ENCODE data around the gene ASTN2.

ASTN2 gene

GRCh38 chr9:116497095-116497890 is 917.6 kb downstream of the ASTN2 start:
- no peak for DNase-seq (ENCODE audit: low read depth in 1 of 2, low spot score in 1 of 2)

DNA sequence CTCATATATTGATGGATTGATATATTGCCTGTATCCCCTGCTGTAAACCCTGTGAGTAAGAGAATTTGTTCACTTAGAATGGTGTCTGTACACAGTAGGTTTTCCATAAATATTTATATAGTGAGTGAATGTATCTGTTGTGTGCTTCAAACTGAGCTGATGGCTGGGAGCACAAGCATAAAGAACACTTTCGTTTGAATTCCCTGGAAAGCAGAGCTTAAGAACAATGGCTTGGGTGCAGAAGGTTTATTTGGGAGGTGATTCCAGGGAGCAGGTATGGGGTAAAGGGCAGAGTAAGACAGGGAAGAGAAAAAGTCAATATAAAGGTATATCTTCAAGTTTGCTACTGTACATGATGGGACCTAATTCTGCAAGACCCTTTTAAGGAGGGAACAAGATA is 918.7 kb downstream of the ASTN2 start:
- no peak for DNase-seq (ENCODE audit: low read depth in 1 of 2, low spot score in 1 of 2)

GRCh38 chr9:116495725-116496124 is 919.1 kb downstream of the ASTN2 start:
- DNase-seq (ENCODE audit: low read depth in 1 of 2, low spot score in 1 of 2) = no peak

DNA sequence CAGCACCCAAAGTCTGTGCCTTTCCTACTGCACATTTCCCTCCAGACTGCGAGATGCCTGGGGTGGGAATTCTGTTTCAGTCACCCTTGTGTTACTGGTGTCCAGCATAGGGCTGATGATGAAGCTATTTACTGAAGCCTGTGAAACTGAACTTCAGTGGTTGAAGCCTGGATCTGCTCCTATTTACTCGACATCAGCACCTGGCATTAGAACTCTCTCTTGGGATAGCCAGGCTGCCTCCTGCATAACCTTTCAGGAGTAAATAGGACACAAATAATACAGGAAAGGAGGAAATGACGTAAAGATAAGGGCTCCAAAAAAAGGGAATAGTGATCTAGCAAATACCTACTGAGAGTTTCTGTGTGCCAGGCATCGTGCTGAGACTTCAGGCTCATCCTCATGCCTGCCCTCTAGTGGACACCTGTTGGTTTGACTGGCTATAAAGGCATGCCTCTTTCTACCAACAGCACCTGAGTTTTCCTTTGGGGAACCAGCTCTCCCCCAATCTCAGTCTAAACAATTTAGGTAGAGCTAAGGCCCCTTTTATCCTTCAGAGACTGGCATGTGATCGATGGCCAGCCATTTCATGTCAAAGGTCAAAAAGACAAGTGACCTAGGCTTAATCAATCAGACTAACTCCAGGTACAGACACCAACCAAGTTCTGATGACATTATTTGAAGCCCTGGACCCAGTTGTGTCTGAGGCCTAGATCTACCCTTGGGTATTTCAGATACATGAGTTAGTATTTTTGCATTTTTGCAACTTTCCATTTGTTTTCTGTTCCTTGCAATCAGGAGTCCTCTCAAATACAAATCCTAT is 919.8 kb downstream of the ASTN2 start:
- DNase-seq (ENCODE audit: low read depth in 1 of 2, low spot score in 1 of 2) = no peak

- DNase-seq (ENCODE audit: low read depth in 1 of 2, low spot score in 1 of 2) = no peak
Measured at GRCh38 chr9:116493183-116493860, 921.5 kb downstream of the ASTN2 start.

GRCh38 chr9:116491659-116492058 is 923.2 kb downstream of the ASTN2 start:
- DNase-seq (ENCODE audit: low read depth in 1 of 2, low spot score in 1 of 2) = no peak

DNA sequence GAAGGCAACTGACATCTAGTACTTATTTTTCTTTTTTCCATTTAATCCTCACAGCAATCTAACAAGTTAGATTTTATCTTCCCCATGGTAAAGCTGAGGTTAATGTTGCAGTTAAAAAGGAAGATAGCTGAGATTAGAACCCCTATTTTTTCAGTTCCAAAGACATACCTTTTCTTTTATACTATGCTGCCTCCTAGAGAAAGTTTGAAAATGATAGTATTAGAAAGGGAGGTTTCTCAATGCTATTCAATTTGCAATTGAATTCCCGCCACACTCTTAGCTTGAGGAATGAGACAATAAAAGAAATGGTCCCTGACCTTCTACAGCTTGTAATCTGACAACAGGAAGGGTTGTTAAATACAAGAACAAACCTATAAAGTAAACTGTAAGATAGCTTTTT is 923.6 kb downstream of the ASTN2 start:
- no peak for DNase-seq (ENCODE audit: low read depth in 1 of 2, low spot score in 1 of 2)

- no peak for DNase-seq (ENCODE audit: low read depth in 1 of 2, low spot score in 1 of 2)
Measured at GRCh38 chr9:116490321-116490720, 924.5 kb downstream of the ASTN2 start.

- DNase-seq (ENCODE audit: low read depth in 1 of 2, low spot score in 1 of 2) = no peak
Measured at GRCh38 chr9:116488373-116488772, 926.5 kb downstream of the ASTN2 start.

- no peak for DNase-seq (ENCODE audit: low read depth in 1 of 2, low spot score in 1 of 2)
Measured at GRCh38 chr9:116484492-116485061, 930.3 kb downstream of the ASTN2 start.

DNA sequence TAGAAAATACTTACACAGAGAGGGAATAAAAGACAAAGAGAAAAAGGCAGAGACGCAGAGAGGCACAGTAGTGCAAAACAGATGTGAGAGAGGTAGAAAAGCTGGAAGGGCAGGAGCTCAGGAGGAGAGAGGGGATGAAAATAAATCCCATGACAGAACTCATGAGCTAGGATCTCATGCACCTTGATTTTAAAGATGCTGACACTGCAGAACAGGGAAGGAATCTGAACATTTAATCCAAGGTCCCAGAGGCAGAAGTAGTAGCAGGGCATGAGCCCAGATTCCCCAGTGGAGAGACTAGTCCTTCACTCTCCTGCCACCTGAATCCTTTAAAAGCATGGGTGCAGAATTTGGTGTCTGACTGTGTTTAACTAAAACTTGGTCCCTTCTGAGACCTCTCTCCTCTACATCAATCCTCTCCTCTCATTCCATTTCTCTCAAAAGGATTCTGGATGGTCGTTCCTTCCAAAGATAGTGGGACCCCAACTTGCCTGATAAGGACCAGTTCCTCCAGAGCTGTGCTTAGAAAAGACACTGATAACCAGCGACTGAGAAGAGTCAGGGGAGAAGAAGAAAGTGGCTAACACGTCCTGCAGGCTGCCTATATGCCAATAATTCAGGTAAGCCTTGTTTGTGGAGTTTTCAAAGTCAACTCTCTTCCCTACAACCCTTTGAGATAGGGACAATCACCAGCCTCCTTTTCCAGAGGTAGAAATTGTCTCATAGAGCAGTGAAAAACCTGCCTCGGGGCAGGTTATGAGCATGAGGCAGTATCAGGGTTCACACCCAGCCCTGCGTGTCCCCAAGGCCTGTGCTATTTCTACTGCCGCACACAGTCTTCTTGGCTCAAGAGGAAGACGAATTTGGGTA is 931.0 kb downstream of the ASTN2 start:
- DNase-seq (ENCODE audit: low read depth in 1 of 2, low spot score in 1 of 2) = no peak

DNA sequence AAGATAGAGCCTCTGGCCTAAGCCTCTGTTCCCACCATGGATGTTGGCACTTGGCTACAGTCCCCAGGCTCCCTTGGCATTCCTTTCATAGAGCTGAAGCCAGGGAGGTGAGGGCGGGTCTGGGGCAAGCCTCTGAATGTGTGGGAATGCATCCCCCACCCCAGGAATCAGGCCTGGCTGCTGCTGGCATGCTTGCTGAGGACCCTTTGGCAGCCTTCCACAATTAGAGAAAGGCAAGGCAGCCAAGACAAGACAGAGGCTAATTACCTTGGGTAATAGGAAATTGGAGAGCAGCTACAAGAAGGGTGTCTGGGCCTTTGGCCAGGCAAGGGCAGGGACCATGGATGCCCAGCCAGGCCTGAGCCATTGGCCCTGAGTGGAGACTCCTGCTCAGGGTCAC is 932.1 kb downstream of the ASTN2 start:
- DNase-seq (ENCODE audit: low read depth in 1 of 2, low spot score in 1 of 2) = no peak

DNA sequence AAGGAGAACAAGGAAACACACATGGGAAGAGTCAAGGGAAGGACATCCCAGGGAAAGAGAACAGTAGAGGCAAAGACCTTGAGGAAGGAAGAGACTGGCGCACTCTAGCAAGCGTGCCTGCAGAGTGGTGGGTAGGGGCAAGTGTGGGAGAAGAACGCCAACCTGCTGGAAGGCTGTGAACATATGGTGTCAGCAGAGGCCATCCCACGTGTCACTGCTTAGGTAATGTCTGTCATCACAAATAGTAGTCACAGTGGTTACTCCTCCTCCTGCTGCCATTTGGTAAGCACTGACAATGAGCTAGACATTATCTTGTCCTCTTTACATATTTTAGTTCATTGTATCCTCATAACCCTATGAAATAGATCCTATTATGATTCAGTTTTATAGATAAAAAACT is 934.2 kb downstream of the ASTN2 start:
- no peak for DNase-seq (ENCODE audit: low read depth in 1 of 2, low spot score in 1 of 2)

GRCh38 chr9:116479967-116480366 is 934.9 kb downstream of the ASTN2 start:
- no peak for DNase-seq (ENCODE audit: low read depth in 1 of 2, low spot score in 1 of 2)

DNA sequence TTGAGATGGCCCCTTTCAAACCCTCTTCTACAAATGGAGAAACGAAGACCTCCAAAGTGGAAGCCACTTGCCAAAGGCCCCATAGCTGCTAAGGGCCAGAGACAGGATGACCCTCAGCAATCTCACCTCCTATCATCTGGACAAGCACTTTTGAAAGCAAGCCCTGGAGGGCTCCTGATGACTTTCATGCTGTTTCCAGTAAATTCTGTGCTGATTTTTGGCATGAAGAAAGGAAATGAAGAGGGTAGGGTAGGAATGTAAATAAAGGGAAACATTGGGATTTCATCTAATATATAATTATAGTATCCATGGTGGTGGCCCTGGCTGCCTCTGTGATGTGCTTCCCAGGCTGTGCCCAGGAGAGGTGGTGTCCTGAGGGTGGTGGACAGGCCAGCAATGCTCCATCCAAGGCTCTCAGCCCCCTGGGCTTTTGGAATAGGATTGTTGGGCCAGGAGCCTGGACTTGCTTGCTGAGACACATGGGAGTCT is 935.8 kb downstream of the ASTN2 start:
- DNase-seq (ENCODE audit: low read depth in 1 of 2, low spot score in 1 of 2) = no peak

DNA sequence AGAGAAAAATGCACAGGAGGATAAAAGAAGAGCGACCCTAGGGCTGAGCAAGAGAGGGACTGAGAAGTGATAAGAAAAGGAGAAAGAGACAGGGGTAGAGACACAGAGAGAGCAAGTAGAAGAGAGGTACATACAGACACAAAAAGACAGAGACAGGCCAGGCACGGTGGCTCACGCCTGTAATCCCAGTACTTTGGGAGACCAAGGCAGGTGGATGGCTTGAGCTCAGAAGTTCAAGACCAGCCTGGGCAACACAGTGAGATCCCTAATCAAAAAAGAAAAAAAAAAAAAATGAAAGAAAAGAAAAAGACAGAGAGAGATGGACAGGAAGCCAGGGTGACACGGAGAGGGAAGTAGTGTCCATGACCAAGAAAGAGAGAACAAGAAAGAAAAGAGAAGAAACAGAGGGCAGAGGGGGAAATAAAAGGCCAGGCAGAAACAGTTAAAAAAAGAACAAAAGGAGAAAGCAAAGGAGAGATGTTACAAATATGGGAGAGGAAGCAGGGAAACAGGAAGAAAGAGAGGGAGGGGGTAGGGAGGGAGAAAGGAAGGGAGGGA is 937.2 kb downstream of the ASTN2 start:
- DNase-seq (ENCODE audit: low read depth in 1 of 2, low spot score in 1 of 2) = no peak

GRCh38 chr9:116476935-116477381 is 937.9 kb downstream of the ASTN2 start:
- no peak for DNase-seq (ENCODE audit: low read depth in 1 of 2, low spot score in 1 of 2)

GRCh38 chr9:116476002-116476401 is 938.9 kb downstream of the ASTN2 start:
- DNase-seq (ENCODE audit: low read depth in 1 of 2, low spot score in 1 of 2) = no peak

GRCh38 chr9:116475201-116475600 is 939.7 kb downstream of the ASTN2 start:
- DNase-seq (ENCODE audit: low read depth in 1 of 2, low spot score in 1 of 2) = no peak

DNA sequence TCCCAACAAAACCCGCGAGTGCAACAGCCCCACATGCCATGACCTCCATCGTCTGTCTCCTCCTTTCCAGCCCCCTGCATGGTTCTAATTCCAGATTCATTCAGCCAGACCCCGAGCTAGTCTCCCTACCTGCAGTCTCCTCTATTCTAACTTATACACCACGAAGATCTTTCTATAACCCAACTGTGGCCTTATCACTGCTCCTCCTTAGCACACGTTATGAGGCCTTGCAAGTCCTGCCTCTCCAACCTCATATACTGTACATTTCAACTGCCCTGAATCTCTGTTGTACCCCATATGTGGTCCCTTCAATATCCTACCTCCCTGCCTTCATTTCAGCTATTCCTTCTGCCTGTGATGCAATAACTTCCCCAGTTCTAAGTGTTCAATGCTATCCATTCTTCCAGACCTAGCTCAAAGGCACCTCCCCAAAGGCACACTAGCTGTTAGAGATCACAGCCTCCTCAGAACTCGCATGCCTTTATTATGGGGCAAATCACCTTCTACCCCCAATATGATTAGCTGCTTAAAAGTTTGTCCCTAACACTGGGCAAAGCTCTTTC is 942.8 kb downstream of the ASTN2 start:
- DNase-seq (ENCODE audit: low read depth in 1 of 2, low spot score in 1 of 2) = no peak

All from stimulated activated CD4-positive, alpha-beta T cell treated with anti-CD3 and anti-CD28 coated beads, Interleukin-15, amount 100 ng/mL, for 1 hour (primary cell).